SJCRH30 (cell line): ENCODE data around the gene RAB44. TPM values are rescaled to one million over a fixed set of nuclear protein-coding genes. Genes with fewer than 3 reads are reported as not detected.

Experiments
- DNase-seq, 2 experiments: peaks; one replicate each; pipeline ENCODE4 v3.0.0-alpha.2; 2015 to 2020
- H3K27ac ChIP-seq: fragments of 250-450 bp; sonication (Bioruptor Pico); 2 replicates; pipeline ENCODE4 v1.5.1; 2020; ENCODE audit warnings: mild to moderate bottlenecking, moderate library complexity
- H3K27me3 ChIP-seq: fragments of 250-450 bp; sonication (Bioruptor Pico); 2 replicates; pipeline ENCODE4 v1.5.1; 2020; ENCODE audit warnings: mild to moderate bottlenecking, moderate library complexity
- H3K36me3 ChIP-seq: fragments of 250-450 bp; sonication (Bioruptor Pico); 2 replicates; pipeline ENCODE4 v1.5.1; 2020; ENCODE audit warnings: mild to moderate bottlenecking, moderate library complexity
- H3K4me1 ChIP-seq: fragments of 250-450 bp; sonication (Bioruptor Pico); 2 replicates; pipeline ENCODE4 v1.5.1; 2020; ENCODE audit warnings: mild to moderate bottlenecking, moderate library complexity
- H3K4me3 ChIP-seq: fragments of 250-450 bp; sonication (Bioruptor Pico); 2 replicates; pipeline ENCODE4 v1.5.1; 2020; ENCODE audit warnings: mild to moderate bottlenecking, moderate library complexity
- H3K9me3 ChIP-seq: fragments of 250-450 bp; sonication (Bioruptor Pico); replicated peaks from 2 replicates; pipeline ENCODE4 v1.5.1; 2020; ENCODE audit warnings: mild to moderate bottlenecking, moderate library complexity
- total RNA-seq: library from RNA; depleted of rRNA; stranded (reverse); fragments of >200 nt; shearing (Covaris generic); gene quantifications from 2 replicates; pipeline ENCODE4 v1.2.3, GENCODE V29; 2014

RAB44 gene
- total RNA-seq, 1 experiment from 2014 or later = not detected

DNA sequence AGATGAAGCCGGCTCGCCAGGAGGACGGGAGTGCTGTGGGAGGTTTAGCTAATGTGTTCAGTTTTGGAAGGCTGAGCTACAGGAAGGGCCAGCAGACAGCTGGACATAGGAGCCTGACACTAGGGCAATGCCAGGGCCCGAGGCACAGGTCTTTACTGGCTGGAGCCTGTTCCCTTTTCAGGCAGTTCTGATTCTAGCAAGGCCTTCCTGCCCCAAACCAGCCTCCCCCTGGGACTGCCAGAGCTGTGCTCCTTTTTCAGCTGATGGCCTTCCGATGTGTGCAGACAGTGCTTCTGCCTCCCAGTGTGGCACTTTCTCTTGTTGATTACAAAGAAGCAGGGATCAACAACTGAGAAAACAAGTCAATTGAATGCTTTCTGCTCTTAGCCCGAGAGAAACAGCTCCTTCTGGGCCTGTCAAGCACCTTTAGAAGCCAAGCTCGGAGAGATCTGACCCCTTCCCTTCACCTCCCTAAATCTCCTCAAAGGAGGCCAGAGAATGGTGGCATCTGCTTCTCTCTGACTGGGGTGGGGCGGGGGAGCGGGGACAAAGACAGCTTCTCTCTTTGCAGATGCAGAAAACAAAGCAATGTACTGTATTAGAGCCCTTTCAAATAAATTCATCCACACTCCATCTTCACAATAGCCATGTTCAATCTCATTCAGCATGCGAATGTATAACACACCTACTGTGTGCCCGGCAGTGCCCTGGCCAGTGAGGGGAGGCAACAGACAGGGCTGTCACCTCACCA, 63.2 kb downstream of the RAB44 start:
- DNase-seq = no peak
- Histone ChIP-seq H3K9me3 (no peaks in the 10 kb centered on the region), H3K27me3 (no peaks in the 10 kb centered on the region), H3K4me1 (peaks cover 7% of the 10 kb centered on the region; the same call in 1 of the 2 replicates), H3K27ac (no peak overlapping the region), H3K4me3 (no peak overlapping the region), H3K36me3 (no peaks in the 10 kb centered on the region)

DNA sequence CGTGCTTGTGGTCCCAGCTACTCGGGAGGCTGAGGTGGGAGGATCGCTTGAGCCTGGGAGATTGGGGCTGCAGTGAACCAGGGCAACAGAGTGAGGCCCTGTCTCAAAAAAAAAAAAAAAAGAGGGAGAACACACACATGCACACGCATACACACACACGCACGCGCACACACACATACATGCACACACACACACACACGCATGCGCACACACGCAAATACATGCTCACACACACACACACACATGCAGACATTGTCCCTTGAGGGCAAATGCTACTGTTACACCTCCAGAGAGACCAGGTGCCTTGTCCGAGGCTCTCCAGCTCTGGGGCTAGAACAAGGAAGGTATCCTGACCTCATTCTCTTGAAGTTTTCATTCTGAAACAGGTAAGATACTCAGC, 64.5 kb downstream of the RAB44 start:
- Histone ChIP-seq H3K9me3 (no peaks in the 10 kb centered on the region), H3K27me3 (no peaks in the 10 kb centered on the region), H3K4me3 (no peak overlapping the region), H3K36me3 (no peaks in the 10 kb centered on the region), H3K4me1 (peaks cover 12% of the 10 kb centered on the region), H3K27ac (no peak overlapping the region)
- DNase-seq = no peak

DNA sequence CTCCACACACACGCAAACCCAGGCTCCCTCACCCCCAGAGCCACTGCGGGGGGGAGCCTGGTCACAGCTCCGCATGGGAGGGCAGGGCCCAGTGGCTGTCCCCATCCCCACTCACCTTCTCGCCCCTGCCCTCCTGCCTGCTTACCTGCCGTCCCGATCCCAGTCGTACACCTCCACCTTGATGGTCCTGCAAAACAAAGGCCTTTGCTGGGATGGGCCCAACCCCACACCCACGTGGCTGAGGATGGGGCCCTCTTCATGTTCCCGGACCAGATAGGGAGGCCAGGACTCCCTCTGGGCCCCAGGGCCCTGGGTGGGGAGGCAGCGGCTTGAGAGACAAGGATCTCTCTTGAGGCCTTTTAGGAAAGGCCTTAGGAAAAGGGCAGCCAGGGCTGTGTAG, 67.6 kb downstream of the RAB44 start:
- Histone ChIP-seq H3K4me3 (no peak overlapping the region), H3K27ac (no peak overlapping the region), H3K27me3 (no peaks in the 10 kb centered on the region), H3K36me3 (no peaks in the 10 kb centered on the region), H3K9me3 (no peaks in the 10 kb centered on the region), H3K4me1 (peaks cover 21% of the 10 kb centered on the region)
- no peak for DNase-seq

DNA sequence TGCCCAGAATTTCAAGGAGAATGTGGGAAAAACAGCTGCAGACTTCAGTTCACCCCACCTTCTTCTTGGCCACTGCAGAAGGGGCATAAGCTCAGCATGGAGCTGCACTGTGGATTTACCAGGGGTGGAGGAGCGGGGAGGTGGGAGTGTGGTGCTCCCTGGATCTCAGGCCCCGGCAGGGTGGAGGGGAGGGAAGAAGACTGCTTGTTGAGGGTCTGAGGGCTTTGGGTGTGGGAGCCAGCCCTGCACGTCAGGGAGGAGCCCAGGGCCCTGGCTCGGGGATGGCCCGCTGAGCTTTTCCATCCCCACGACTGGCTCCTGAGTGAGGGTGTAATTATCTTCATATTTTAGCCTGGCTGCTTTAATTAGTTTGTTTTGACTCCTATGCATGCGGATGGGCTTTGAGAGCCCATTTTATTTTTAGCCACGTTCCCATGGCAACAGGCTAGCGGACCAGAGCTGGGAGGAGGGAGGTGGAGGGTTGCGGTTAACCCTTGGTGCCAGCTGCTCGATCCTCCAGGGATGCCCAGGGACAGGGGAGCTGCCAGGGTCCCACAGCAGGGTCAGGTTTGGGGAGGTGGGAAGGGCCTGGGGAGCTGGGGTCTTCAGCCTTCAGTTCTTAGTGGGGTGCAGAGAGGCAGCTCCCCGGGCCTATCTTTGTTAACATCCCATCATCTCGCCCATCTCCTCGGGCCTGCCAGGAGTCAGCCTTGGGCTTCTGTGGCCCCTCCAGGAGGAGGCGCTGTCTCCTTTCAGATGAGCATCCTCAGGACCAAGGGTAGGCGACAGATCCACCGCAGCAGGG, 68.2 kb downstream of the RAB44 start:
- Histone ChIP-seq H3K27me3 (no peaks in the 10 kb centered on the region), H3K9me3 (no peaks in the 10 kb centered on the region), H3K4me1 (peaks cover 23% of the 10 kb centered on the region), H3K27ac (no peak overlapping the region), H3K4me3 (peak overlapping the region; percentile 22), H3K36me3 (no peaks in the 10 kb centered on the region)
- peak; percentile 85 to 92 for DNase-seq

DNA sequence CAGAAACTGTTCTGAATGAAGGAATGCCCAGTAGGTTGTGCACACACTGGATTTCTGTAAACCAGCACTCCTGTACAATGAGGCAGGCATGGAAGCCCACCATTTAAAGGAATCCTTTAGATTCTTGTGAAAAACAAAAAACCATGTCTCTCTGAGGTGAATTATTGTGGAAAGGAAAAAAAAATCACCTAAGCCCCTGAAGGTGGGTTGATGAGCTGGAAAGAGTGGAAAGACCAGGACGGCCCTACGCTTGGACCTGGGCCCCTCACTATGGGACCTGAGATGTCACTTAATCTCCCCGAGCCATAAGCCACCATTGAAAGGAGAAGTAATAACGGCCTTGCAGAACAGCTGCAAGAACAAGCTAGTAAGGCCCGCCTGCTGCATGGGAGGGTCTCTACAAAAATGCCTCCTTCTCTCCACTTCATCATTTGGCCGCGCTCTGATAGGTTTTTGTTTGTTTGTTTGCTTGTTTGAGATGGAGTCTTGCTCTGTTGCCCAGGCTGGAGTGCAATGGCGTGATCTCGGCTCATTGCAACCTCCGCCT, 68.8 kb downstream of the RAB44 start:
- H3K27me3 ChIP-seq = no peaks in the 10 kb centered on the region
- H3K27ac ChIP-seq = no peak overlapping the region
- H3K4me1 ChIP-seq = peaks cover 23% of the 10 kb centered on the region
- peak in 1 of 2 experiments; percentile 43 for DNase-seq
- H3K4me3 ChIP-seq = no peak overlapping the region
- H3K36me3 ChIP-seq = no peaks in the 10 kb centered on the region
- no peaks in the 10 kb centered on the region for H3K9me3 ChIP-seq

DNA sequence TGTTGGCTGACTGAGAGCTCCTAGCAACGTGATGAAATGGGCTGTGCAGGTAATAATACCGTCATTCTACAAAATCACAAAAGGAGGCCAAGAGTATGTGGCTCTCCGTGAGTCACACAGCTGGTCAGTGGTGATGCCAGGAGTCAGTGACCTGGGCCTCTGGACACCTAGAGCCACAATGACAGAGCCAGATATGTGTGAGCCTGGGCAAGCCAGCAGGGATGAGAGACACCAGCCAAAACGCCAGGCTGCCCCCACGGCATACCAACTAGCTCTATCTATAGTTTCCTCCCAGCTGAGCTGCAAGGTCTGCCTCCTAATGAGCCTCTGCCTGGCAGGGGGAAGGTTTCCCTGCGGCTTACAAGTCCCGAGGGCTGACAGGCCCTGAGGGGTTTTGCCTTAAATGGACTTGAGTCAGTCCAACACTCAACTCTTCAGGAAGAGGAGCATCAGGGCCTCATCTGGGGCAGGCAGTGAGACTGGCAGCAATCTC, 71.6 kb downstream of the RAB44 start:
- Histone ChIP-seq H3K4me1 (peaks cover 28% of the 10 kb centered on the region), H3K9me3 (no peaks in the 10 kb centered on the region), H3K27me3 (no peaks in the 10 kb centered on the region), H3K27ac (no peak overlapping the region), H3K4me3 (no peak overlapping the region), H3K36me3 (no peaks in the 10 kb centered on the region)
- peak in 1 of 2 experiments; percentile 42 for DNase-seq

DNA sequence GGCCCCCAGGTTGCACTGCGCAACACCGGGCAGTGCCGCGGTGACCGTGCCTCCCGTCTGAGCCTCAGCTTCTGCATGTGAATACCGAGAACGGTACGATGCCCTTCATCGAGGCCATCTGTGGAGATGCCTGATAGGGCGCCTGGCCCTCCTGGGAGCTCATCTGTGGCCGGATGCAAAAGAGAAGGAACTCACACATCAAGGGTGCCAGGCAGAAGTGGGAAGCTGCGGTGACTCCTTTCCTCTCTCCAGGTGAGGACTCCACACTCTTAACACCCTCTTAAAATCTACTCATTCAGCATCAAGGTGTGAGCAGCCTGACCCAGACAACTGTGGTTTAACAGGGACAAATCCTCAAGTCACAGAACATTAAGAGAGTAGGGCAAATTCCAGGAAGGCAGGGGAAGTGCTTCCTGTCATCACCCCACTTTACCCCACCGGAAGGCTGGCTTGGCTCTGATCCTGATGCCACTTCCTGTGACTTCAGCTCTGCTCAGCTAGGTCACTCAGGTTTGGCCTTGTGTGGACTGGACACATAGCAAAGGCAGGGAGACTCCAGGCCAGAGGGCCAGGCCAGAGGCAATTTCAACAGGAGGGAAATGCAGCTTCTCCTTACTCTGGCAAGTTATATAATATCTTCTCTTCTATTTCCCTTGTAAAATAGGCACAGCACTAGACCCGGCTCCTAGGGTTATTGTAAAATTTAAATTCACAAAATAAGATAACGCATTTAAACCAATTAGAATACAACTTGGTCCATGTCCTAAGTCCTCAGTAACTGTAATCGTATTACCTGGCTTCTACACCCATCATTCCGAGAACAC, 72.3 kb downstream of the RAB44 start:
- H3K27me3 ChIP-seq = no peaks in the 10 kb centered on the region
- H3K4me3 ChIP-seq = no peak overlapping the region
- no peaks in the 10 kb centered on the region for H3K9me3 ChIP-seq
- H3K27ac ChIP-seq = no peak overlapping the region
- DNase-seq = no peak
- no peaks in the 10 kb centered on the region for H3K36me3 ChIP-seq
- peaks cover 28% of the 10 kb centered on the region for H3K4me1 ChIP-seq

DNA sequence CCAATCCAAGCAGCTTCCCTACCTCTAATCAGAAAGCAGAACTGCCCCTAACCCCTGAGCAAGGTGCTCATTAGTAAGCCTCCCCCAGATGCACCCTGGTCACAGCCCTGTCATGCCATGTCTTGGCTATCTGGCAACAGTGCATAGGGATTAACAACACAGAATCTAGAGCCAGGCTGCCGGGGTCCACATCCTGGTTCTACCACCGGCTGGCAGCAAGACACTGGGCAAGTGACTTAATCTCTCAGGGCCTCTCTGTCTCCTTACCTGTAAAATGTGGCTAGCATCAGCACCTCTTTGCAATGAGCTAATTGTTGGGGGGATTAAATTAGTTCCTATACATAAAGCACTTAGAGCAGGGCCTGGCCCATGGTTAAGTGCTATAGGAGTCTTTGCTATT, 73.5 kb downstream of the RAB44 start:
- Histone ChIP-seq H3K27ac (no peak overlapping the region), H3K4me1 (peaks cover 21% of the 10 kb centered on the region), H3K27me3 (no peaks in the 10 kb centered on the region), H3K9me3 (no peaks in the 10 kb centered on the region), H3K36me3 (no peaks in the 10 kb centered on the region), H3K4me3 (no peak overlapping the region)
- DNase-seq = no peak

DNA sequence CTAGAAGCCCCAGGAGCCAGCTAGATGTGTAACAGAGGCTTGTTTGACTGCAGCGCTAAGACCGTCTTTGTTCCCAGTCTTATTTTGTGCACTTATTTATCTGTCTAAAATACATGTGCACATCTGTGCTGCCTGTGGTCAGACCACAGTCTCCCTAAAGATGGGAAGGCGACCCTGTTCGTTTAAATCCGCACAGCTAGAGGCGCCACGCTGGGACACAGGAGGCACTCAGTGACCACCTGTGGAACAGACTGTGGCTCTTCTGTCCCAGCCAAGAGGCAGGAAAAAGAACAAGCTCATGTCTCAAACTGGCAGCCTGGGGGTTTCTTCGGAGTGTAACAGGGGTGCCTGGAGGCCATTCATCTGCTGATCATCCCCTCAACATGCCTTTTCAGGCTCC, 74.8 kb downstream of the RAB44 start:
- H3K27ac ChIP-seq = no peak overlapping the region
- peak in 1 of 2 experiments; percentile 45 for DNase-seq
- H3K9me3 ChIP-seq = no peaks in the 10 kb centered on the region
- H3K4me1 ChIP-seq = peaks cover 15% of the 10 kb centered on the region
- no peaks in the 10 kb centered on the region for H3K36me3 ChIP-seq
- H3K4me3 ChIP-seq = no peak overlapping the region
- no peaks in the 10 kb centered on the region for H3K27me3 ChIP-seq

DNA sequence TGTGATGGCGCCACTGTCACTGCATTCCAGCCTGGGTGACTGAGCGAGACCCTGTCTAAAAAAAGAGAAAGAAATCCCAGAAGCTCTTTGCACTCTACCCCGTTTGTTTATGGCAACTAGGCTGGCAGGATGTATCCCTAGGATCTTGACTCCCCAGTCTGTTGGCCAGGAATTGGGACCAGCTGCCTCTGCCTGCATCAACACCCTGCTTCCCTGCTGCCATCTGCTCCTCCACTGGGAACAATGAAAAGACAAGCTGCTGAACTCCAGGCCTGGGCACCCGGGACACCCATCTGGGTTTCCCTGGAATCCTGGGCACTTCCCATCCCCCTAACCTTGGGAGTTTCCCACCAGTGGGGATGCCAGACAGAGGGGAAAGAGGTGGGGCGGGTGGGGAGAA, 76.7 kb downstream of the RAB44 start:
- Histone ChIP-seq H3K4me1 (peaks cover 15% of the 10 kb centered on the region), H3K27ac (no peak overlapping the region), H3K36me3 (no peaks in the 10 kb centered on the region), H3K4me3 (no peak overlapping the region), H3K9me3 (no peaks in the 10 kb centered on the region), H3K27me3 (no peaks in the 10 kb centered on the region)
- no peak for DNase-seq

DNA sequence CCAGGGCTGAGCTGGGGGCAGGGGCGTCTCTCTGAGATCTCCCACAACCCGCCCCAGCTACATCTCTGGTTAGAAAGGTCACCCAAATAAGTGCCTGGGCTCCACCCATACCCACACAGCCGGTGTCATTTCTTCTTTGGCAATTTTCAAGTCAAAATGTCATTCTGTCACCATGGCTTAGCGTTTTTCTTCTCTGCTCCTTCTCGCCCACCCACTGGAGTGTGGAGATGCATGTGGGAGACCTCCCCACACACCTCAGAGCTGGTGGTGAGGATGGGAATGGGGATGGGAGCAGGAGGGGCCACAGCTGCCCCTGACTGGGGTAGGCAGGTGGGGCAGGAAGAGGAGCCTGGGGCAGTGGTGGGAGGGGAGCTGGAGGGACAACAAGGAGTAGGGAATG, 78.5 kb downstream of the RAB44 start:
- Histone ChIP-seq H3K9me3 (no peaks in the 10 kb centered on the region), H3K27me3 (no peaks in the 10 kb centered on the region), H3K27ac (no peak overlapping the region), H3K4me1 (peaks cover 14% of the 10 kb centered on the region), H3K36me3 (no peaks in the 10 kb centered on the region), H3K4me3 (no peak overlapping the region)
- DNase-seq = no peak

DNA sequence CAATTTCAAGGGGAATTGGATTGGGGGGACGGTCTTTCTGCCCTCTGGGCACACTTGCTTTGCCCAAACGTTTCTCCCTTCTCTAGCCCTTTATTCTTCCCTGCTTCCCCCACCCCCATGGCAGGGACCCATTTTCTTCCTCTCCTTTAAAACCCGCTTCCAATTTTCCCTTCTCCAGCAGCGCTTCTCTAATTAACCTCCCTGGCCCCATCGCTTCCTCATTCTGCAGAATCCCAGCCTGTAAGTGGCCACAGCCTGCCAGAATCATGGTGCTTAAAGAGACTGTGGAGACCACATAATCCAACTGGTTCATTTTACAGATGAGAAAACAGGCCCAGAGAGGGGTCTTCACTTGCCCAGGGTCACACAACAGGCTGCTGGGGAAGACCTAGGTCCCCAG, 80.2 kb downstream of the RAB44 start:
- Histone ChIP-seq H3K4me3 (no peak overlapping the region), H3K27ac (no peak overlapping the region), H3K27me3 (no peaks in the 10 kb centered on the region; the same call in 1 of the 2 replicates), H3K4me1 (peaks cover 9% of the 10 kb centered on the region; the same call in 1 of the 2 replicates), H3K36me3 (no peaks in the 10 kb centered on the region), H3K9me3 (no peaks in the 10 kb centered on the region)
- no peak for DNase-seq

DNA sequence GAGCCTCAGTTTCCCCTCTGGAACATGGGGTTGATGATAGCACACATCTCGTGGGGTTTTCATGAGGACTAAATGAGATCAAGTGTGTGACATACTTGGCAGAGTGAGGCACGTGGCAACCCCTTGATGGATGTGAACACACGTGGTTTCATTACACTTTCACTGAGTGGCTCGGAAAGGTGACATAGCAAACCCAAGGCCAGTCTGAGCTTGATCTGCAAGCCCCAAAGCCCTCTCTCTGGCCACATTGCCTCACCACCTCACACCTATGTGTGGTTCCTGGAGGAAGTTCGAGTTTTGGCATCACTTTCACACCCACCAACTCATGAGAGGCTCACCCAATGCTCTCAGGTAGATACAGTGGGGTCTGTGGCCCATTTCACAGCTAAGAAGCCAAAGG, 81.6 kb downstream of the RAB44 start:
- peaks cover 9% of the 10 kb centered on the region; the same call in 1 of the 2 replicates for H3K4me1 ChIP-seq
- H3K9me3 ChIP-seq = no peaks in the 10 kb centered on the region
- no peak for DNase-seq
- no peaks in the 10 kb centered on the region; the same call in 1 of the 2 replicates for H3K27me3 ChIP-seq
- H3K36me3 ChIP-seq = no peaks in the 10 kb centered on the region
- no peak overlapping the region for H3K27ac ChIP-seq
- no peak overlapping the region for H3K4me3 ChIP-seq

DNA sequence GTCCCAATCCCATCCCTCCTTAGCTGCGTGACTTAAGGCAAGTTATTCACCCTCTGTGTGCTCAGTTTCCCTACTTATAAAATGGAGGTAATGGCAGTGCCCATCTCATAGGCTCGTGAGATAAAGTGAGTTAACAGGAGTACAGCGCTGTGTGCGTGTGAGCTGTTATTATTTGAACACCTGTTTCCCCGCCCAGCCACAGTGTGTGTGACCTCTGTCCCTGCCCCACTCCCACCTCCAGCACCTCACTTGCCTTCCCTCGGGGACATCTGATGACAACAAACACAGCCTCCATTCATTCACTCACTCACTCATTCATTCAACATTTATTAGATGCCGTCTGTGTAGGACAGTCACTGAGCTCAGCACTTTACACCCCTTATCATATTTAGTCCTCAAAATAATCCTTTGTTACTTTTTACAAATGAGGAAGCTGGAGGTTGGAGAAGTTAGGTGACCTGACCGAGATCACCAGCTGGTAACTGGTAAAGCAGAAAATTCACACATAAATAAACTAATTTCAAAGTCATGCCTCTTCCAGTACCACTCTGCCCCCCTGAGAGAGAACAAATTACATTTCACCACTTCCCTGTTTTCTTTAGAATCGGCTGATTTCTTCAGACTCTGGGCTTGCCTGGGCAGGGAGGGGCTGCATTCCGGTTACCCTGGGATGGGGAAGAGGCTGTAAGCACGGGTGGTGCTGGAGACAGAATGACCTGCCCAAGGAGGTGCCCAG, 83.0 kb downstream of the RAB44 start:
- no peaks in the 10 kb centered on the region for H3K36me3 ChIP-seq
- DNase-seq = no peak
- H3K9me3 ChIP-seq = no peaks in the 10 kb centered on the region
- H3K4me3 ChIP-seq = no peak overlapping the region
- no peak overlapping the region for H3K27ac ChIP-seq
- H3K27me3 ChIP-seq = no peaks in the 10 kb centered on the region; the same call in 1 of the 2 replicates
- H3K4me1 ChIP-seq = peaks cover 9% of the 10 kb centered on the region; the same call in 1 of the 2 replicates
